K562 (cell line): ENCODE measurements around the gene OR4K15. TPM values are rescaled to one million over a fixed set of nuclear protein-coding genes. Genes with fewer than 3 reads are reported as not detected.

Experiments
- ATAC-seq: fragments of 200-7000 bp; cut with Tn5 transposase; 3 replicates; pipeline ENCODE4 v1.9.1; 2020; ENCODE audit warnings: moderate library complexity
- Bru-seq: library from RNA; stranded (reverse); fragments of 400-500 nt; gene quantifications from one replicate; lab custom pipeline; 2021; lab: Mats Ljungman, UMichigan
- BruChase-seq, 2 experiments: library from RNA; stranded (reverse); fragments of 400-500 nt; gene quantifications; one replicate each; lab custom pipeline; 2021; lab: Mats Ljungman, UMichigan
- BruUV-seq: library from RNA; stranded (reverse); fragments of 400-500 nt; replicated peaks from 2 replicates; lab custom pipeline; 2021; lab: Mats Ljungman, UMichigan
- CTCF ChIA-PET: fragments of 300-600 bp; formaldehyde crosslinking; extraction: SDS; loops from one replicate; lab custom pipeline; 2021; ENCODE audit warnings: low intra/inter-chr PET ratio; lab: Yijun Ruan, JAX
- POLR2A ChIA-PET: fragments of 300-600, 350-650 bp; sonication (Branson Sonifier 250); formaldehyde crosslinking; extraction: SDS; loops from one replicate; lab custom pipeline; 2021; ENCODE audit warnings: antibody characterized with exemption, inconsistent platforms; lab: Yijun Ruan, JAX
- DNase-seq, 4 experiments: peaks; one replicate each; pipeline versions ENCODE4 v3.0.0 to v3.0.0-alpha.2; 2011 to 2018; ENCODE audit warnings: low spot score in 3 of 4, mixed read lengths in 3 of 4; ENCODE audit errors: extremely low read depth in 1 of 4
- FAIRE-seq: peaks from 2 replicates; lab custom pipeline; 2011; peaks lifted over from hg19 to GRCh38; lab: Jason Lieb, UNC
- H2AFZ ChIP-seq: 2 replicates; pipeline ENCODE4 v1.6.0; 2011; ENCODE audit warnings: low read depth, low read length, control low read depth, inconsistent platforms
- H3K27ac ChIP-seq: fragments of 200-600 bp; 3 replicates; pipeline ENCODE4 v1.8.0; 2011; ENCODE audit warnings: low read depth, mild to moderate bottlenecking, control low read depth, inconsistent platforms, low read length, moderate library complexity, mixed read lengths; ENCODE audit errors: extremely low read depth
- H3K27me3 ChIP-seq, 2 experiments: fragments of 300-600 bp in 1 of 2; 2 replicates in 1 of 2; 3 replicates in 1 of 2; pipeline versions ENCODE4 v1.6.0 to v1.8.0; 2011; ENCODE audit warnings: inconsistent platforms in 2 of 2, low read length in 2 of 2, mild to moderate bottlenecking in 1 of 2, mixed read lengths in 1 of 2, moderate library complexity in 1 of 2; ENCODE audit not compliant: control insufficient read depth in 2 of 2, insufficient read depth in 2 of 2
- H3K36me3 ChIP-seq: fragments of 300-600 bp; 3 replicates; pipeline ENCODE4 v1.8.0; 2011; ENCODE audit warnings: mild to moderate bottlenecking, low read length, inconsistent platforms; ENCODE audit not compliant: control insufficient read depth, insufficient read depth
- H3K4me1 ChIP-seq, 2 experiments: fragments of 200-600 bp in 1 of 2; replicated peaks in 1 of 2; 2 replicates in 1 of 2; 3 replicates in 1 of 2; pipeline versions ENCODE4 v1.5.1 to v1.8.0; 2011; ENCODE audit warnings: inconsistent platforms in 2 of 2, low read length in 2 of 2, mild to moderate bottlenecking in 1 of 2, mixed read lengths in 1 of 2, moderate library complexity in 1 of 2; ENCODE audit not compliant: control insufficient read depth in 2 of 2, insufficient read depth in 2 of 2
- H3K4me2 ChIP-seq: 2 replicates; pipeline ENCODE4 v1.6.1; 2011; ENCODE audit warnings: low read length, control low read depth, inconsistent platforms, mixed read lengths; ENCODE audit not compliant: insufficient read depth
- H3K4me3 ChIP-seq: fragments of 200-600 bp; sonication (generic), shearing (Covaris generic); 2 replicates; pipeline ENCODE4 v1.5.1; 2016; ENCODE audit warnings: control low read depth, inconsistent platforms
- H3K79me2 ChIP-seq: fragments of 200-600 bp; 3 replicates; pipeline ENCODE4 v1.8.0; 2011; ENCODE audit warnings: low read length, inconsistent platforms; ENCODE audit not compliant: control insufficient read depth, insufficient read depth
- H3K9ac ChIP-seq, 2 experiments: 2 replicates each; pipeline versions ENCODE4 v1.6.0 to v1.6.1; 2011; ENCODE audit warnings: low read depth in 2 of 2, low read length in 2 of 2, control low read depth in 1 of 2, inconsistent platforms in 1 of 2, mild to moderate bottlenecking in 1 of 2, mixed read lengths in 1 of 2; ENCODE audit not compliant: insufficient read depth in 1 of 2
- H3K9me1 ChIP-seq: one replicate; pipeline ENCODE4 v1.6.0; 2011; ENCODE audit warnings: inconsistent platforms, mild to moderate bottlenecking, low read length, moderate library complexity; ENCODE audit not compliant: control insufficient read depth, insufficient read depth
- H3K9me3 ChIP-seq: replicated peaks from 2 replicates; pipeline ENCODE4 v1.5.1; 2011; ENCODE audit warnings: low read depth, low read length, inconsistent platforms; ENCODE audit not compliant: control insufficient read depth, insufficient read depth
- H4K20me1 ChIP-seq: replicated peaks from 2 replicates; pipeline ENCODE4 v1.6.1; 2011; ENCODE audit warnings: low read length, inconsistent platforms, mixed read lengths; ENCODE audit not compliant: control insufficient read depth, insufficient read depth
- ELF4 ChIP-seq: fragments of 450-650 bp; formaldehyde crosslinking; IDR thresholded peaks from 2 replicates; pipeline ENCODE4 v1.4.0; 2022; ENCODE audit warnings: missing genetic modification characterization
- HEY1 ChIP-seq: fragments of 250-450 bp; sonication (Bioruptor Pico); IDR thresholded peaks from 2 replicates; pipeline ENCODE4 v1.5.0; 2020; ENCODE audit warnings: mild to moderate bottlenecking, moderate library complexity, borderline replicate concordance
- NFIX ChIP-seq: fragments of 250-450 bp; sonication (Bioruptor Pico); IDR thresholded peaks from 2 replicates; pipeline ENCODE4 v1.4.0; 2020; ENCODE audit warnings: low read depth, mild to moderate bottlenecking, moderate library complexity
- SNIP1 ChIP-seq: fragments of 450-650 bp; IDR thresholded peaks from 2 replicates; pipeline ENCODE4 v1.7.1; 2017; ENCODE audit warnings: low read depth, mild to moderate bottlenecking
- YBX1 ChIP-seq: fragments of 450-650 bp; IDR thresholded peaks from 2 replicates; pipeline ENCODE4 v1.7.1; 2016; ENCODE audit warnings: mild to moderate bottlenecking
- ZBTB17 ChIP-seq: fragments of 450-650 bp; formaldehyde crosslinking; IDR thresholded peaks from 2 replicates; pipeline ENCODE4 v1.4.0; 2020; ENCODE audit warnings: mild to moderate bottlenecking
- ZNF695 ChIP-seq: fragments of 450-650 bp; formaldehyde crosslinking; IDR thresholded peaks from 2 replicates; pipeline ENCODE4 v1.4.0; 2020; ENCODE audit warnings: mild to moderate bottlenecking, moderate library complexity
- WGBS: fragments of 100-300 bp; shearing (Covaris generic); methylation state at CpG from one replicate; pipeline ENCODE4 v1.1.6; 2016; ENCODE audit warnings: low coverage, mixed read lengths; ENCODE audit not compliant: insufficient coverage; ENCODE audit errors: missing lambda C conversion rate; 5-methylcytosine and 5-hydroxymethylcytosine counted together
- in situ Hi-C: fragments of 300-500 bp; cut with MboI; formaldehyde crosslinking; loops from 4 replicates; pipeline ENCODE4 v1.15.0; 2018; ENCODE audit warnings: inconsistent platforms, mixed read lengths
- intact Hi-C: fragments of 100-400 bp; cut with micrococcal nuclease; formaldehyde crosslinking; loops from 2 replicates; pipeline ENCODE4 v1.14.2; 2022
- long read RNA-seq, 3 experiments: library from polyadenylated mRNA in 2 of 3; library from RNA in 1 of 3; unstranded in 2 of 3; stranded (forward) in 1 of 3; transcript quantifications; one replicate each; pipeline ENCODE4 v2.0.0, GENCODE V29; 2019 to 2022
- polyA minus RNA-seq, 3 experiments: library from RNA; depleted of rRNA, polyadenylated mRNA; stranded (reverse); fragments of >200 nt; gene quantifications; 2 replicates each; pipeline ENCODE4 v1.2.3, GENCODE V29; 2011
- polyA plus RNA-seq, 8 experiments: library from polyadenylated mRNA; depleted of rRNA in 4 of 8; stranded (reverse) in 5 of 8; unstranded in 3 of 8; fragments of >200 nt; fragmentation: Nextera tagmentation in 2 of 8; fragmentation: Illumina TruSeq in 1 of 8; extraction: Ambion mirVana in 2 of 8; extraction: Trizol in 1 of 8; gene quantifications; 2 replicates each; pipeline versions ENCODE4 v1.2.1 to v1.2.3, GENCODE V29; 2011 to 2014; ENCODE audit warnings: inconsistent platforms in 1 of 8, missing spikeins in 1 of 8
- total RNA-seq, 7 experiments: library from RNA; depleted of rRNA in 6 of 7; stranded (reverse); fragments of >200 nt in 6 of 7; fragmentation: Illumina TruSeq in 2 of 7; extraction: Trizol in 2 of 7; gene quantifications; 2 replicates each; pipeline versions ENCODE4 v1.2.1 to v1.2.3, GENCODE V29; 2011 to 2021; ENCODE audit warnings: low replicate concordance in 1 of 7
- TF ChIP-seq, protein P1 (sequence below), 3 experiments: fragments of 200-800 bp in 1 of 3; fragments of 250-450 bp in 1 of 3; fragments of 450-650 bp in 1 of 3; sonication (Bioruptor Pico) in 1 of 3; sonication (Bioruptor generic) in 1 of 3; formaldehyde crosslinking in 1 of 3; IDR thresholded peaks; 2 replicates each; pipeline versions ENCODE4 v1.6.1 to v1.8.0; 2016 to 2022; ENCODE audit warnings: mild to moderate bottlenecking in 2 of 3, missing genetic modification characterization in 2 of 3, missing compliant biosample characterization in 1 of 3, moderate library complexity in 1 of 3
- TF ChIP-seq, protein P2 (sequence below): fragments of 450-650 bp; IDR thresholded peaks from 2 replicates; pipeline ENCODE4 v1.6.1; 2016

OR4K15 gene, protein sequence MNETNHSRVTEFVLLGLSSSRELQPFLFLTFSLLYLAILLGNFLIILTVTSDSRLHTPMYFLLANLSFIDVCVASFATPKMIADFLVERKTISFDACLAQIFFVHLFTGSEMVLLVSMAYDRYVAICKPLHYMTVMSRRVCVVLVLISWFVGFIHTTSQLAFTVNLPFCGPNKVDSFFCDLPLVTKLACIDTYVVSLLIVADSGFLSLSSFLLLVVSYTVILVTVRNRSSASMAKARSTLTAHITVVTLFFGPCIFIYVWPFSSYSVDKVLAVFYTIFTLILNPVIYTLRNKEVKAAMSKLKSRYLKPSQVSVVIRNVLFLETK
- total RNA-seq (2011; cell fraction: chromatin; rRNA removed; ENCODE audit: low replicate concordance), result not detected in 2 replicates
- not detected in 2 replicates for total RNA-seq (2011; cell fraction: nucleolus; rRNA removed)
- not detected in 2 replicates for total RNA-seq (2011; cell fraction: nucleoplasm; rRNA removed)
- total RNA-seq (2014; rRNA removed) (not detected in 2 replicates), total RNA-seq (2014; rRNA removed; fragmentation: Illumina TruSeq; extraction: Trizol) (not detected in 2 replicates), total RNA-seq (2015; rRNA removed; fragmentation: Illumina TruSeq; extraction: Trizol) (not detected in 2 replicates), total RNA-seq (2021) (not detected in 2 replicates), polyA plus RNA-seq (2011; rRNA removed) (not detected in 2 replicates), polyA plus RNA-seq (2014; fragmentation: Illumina TruSeq; extraction: Trizol) (not detected in 2 replicates), polyA plus RNA-seq (2014; fragmentation: Nextera tagmentation; extraction: Ambion mirVana) (not detected), polyA plus RNA-seq (2014; rRNA removed) (not detected in 2 replicates), polyA minus RNA-seq (2011; rRNA and poly(A)+ RNA removed) (not detected in 2 replicates), Bru-seq, nascent RNA (not detected), BruChase-seq, experiment 1, labeled RNA remaining after a 2-hour chase (not detected), BruChase-seq, experiment 2, labeled RNA remaining after a 6-hour chase (not detected)
- polyA plus RNA-seq (2011; cell fraction: cytosol; rRNA removed), result not detected in 2 replicates
- polyA plus RNA-seq (2011; cell fraction: nucleus; rRNA removed), result not detected in 2 replicates
- polyA plus RNA-seq (2012), result not detected in 2 replicates
- polyA minus RNA-seq (2011; cell fraction: cytosol; rRNA and poly(A)+ RNA removed), result not detected in 2 replicates
- not detected in 2 replicates for polyA minus RNA-seq (2011; cell fraction: nucleus; rRNA and poly(A)+ RNA removed)
- long read RNA-seq, experiment 1, result 0 reads
- long read RNA-seq, experiment 2, result 0 reads
- long read RNA-seq, experiment 3, result 0 reads

DNA sequence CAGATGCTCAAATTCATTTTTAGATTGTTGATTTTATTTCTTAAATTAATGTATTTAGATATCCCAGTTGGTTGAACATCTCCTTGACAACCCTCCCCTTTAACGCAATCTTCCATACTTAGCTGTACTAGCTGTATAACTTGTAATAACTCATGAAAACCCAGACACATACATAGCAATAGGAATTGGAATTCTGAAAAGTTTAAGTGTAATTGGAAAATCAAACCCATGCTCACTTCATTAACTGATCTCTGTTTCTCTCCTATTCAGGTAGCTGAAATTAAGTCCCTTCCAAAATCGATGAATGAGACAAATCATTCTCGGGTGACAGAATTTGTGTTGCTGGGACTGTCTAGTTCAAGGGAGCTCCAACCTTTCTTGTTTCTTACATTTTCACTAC lies at the start of gene OR4K15:
TSS of gene OR4K15 (plus strand) at position 301 of the 400 bp plus-strand sequence. CDS start at position 301, 0 bp downstream.
- intact Hi-C loops (no loop called here), in situ Hi-C loops (no loop called here)
- FAIRE-seq (no peak), ATAC-seq (no peak), DNase-seq (no peak)
- no peak for TF ChIP-seq ELF4 (CRISPR knock-in tag)
- TF ChIP-seq HEY1 (CRISPR knock-in tag), result no peak
- no peak for TF ChIP-seq SNIP1
- no peak for TF ChIP-seq NFIX (CRISPR knock-in tag)
- TF ChIP-seq ZNF695 (CRISPR knock-in tag), result no peak
- TF ChIP-seq, protein P1, sequence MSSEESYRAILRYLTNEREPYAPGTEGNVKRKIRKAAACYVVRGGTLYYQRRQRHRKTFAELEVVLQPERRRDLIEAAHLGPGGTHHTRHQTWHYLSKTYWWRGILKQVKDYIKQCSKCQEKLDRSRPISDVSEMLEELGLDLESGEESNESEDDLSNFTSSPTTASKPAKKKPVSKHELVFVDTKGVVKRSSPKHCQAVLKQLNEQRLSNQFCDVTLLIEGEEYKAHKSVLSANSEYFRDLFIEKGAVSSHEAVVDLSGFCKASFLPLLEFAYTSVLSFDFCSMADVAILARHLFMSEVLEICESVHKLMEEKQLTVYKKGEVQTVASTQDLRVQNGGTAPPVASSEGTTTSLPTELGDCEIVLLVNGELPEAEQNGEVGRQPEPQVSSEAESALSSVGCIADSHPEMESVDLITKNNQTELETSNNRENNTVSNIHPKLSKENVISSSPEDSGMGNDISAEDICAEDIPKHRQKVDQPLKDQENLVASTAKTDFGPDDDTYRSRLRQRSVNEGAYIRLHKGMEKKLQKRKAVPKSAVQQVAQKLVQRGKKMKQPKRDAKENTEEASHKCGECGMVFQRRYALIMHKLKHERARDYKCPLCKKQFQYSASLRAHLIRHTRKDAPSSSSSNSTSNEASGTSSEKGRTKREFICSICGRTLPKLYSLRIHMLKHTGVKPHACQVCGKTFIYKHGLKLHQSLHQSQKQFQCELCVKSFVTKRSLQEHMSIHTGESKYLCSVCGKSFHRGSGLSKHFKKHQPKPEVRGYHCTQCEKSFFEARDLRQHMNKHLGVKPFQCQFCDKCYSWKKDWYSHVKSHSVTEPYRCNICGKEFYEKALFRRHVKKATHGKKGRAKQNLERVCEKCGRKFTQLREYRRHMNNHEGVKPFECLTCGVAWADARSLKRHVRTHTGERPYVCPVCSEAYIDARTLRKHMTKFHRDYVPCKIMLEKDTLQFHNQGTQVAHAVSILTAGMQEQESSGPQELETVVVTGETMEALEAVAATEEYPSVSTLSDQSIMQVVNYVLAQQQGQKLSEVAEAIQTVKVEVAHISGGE (CRISPR knock-in tag; IDR thresholded peaks at IDR 0.05), result no peak
- no peak for TF ChIP-seq ZBTB17 (CRISPR knock-in tag)
- no peak for TF ChIP-seq YBX1
- TF ChIP-seq, protein P2, sequence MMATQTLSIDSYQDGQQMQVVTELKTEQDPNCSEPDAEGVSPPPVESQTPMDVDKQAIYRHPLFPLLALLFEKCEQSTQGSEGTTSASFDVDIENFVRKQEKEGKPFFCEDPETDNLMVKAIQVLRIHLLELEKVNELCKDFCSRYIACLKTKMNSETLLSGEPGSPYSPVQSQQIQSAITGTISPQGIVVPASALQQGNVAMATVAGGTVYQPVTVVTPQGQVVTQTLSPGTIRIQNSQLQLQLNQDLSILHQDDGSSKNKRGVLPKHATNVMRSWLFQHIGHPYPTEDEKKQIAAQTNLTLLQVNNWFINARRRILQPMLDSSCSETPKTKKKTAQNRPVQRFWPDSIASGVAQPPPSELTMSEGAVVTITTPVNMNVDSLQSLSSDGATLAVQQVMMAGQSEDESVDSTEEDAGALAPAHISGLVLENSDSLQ, result no peak
- Histone ChIP-seq H3K4me2 (no peak within 1 kb of the TSS), H3K4me3 (no peak within 1 kb of the TSS), H2AFZ (no peak within 1 kb of the TSS), H4K20me1 (no peaks in the 10 kb centered on the region), H3K79me2 (no peaks in the 10 kb centered on the region), H3K4me1 (no peaks in the 10 kb centered on the region), H3K27ac (no peak within 1 kb of the TSS), H3K27me3 (no peaks in the 10 kb centered on the region), H3K36me3 (no peaks in the 10 kb centered on the region), H3K9ac (no peak within 1 kb of the TSS), H3K9me1 (no peaks in the 10 kb centered on the region), H3K9me3 (no peaks in the 10 kb centered on the region)
- ChIA-PET POLR2A (no interaction called here), CTCF (no interaction called here)
- no TSS peak for BruUV-seq
- WGBS, result 95% methylated on average over 3 of the region's 3 CpGs
